Fibroblast of lung (primary cell): Measurements from ENCODE around the gene HOXB1. TPM values are rescaled to one million over a fixed set of nuclear protein-coding genes. Genes with fewer than 3 reads are reported as not detected.
A peak's percentile ranks its signal among the peaks of the same experiment; 100 is the strongest.

Experiments used
- DNase-seq, 2 donors: peaks; one replicate each; pipeline versions ENCODE4 v3.0.0 to v3.0.0-alpha.2; 2010; ENCODE audit warnings: low read depth in 2 of 2
- H2AFZ ChIP-seq: 2 replicates; pipeline ENCODE4 v1.5.1; 2012; ENCODE audit warnings: low read length, control low read depth, inconsistent platforms
- H3K27ac ChIP-seq: 2 replicates; pipeline ENCODE4 v1.5.1; 2011; ENCODE audit warnings: low read length, control low read depth; ENCODE audit not compliant: insufficient read depth
- H3K27me3 ChIP-seq: 2 replicates; pipeline ENCODE4 v1.5.1; 2011; ENCODE audit warnings: mild to moderate bottlenecking, low read length; ENCODE audit not compliant: control insufficient read depth, insufficient read depth
- H3K36me3 ChIP-seq: 2 replicates; pipeline ENCODE4 v1.5.1; 2011; ENCODE audit warnings: low read length; ENCODE audit not compliant: control insufficient read depth, insufficient read depth
- H3K4me1 ChIP-seq: 2 replicates; pipeline ENCODE4 v1.5.1; 2011; ENCODE audit warnings: low read length; ENCODE audit not compliant: control insufficient read depth, insufficient read depth; ENCODE audit errors: extremely low read depth
- H3K4me2 ChIP-seq: 2 replicates; pipeline ENCODE4 v1.5.1; 2011; ENCODE audit warnings: low read length, control low read depth; ENCODE audit not compliant: insufficient read depth; ENCODE audit errors: extremely low read depth
- H3K4me3 ChIP-seq, 4 experiments: fragments of 200-600 bp in 1 of 4; sonication (generic) in 1 of 4; replicated peaks in 1 of 4; 2 replicates each; pipeline ENCODE4 v1.5.1; 2011 to 2016; ENCODE audit warnings: low read length in 4 of 4, low read depth in 3 of 4, mild to moderate bottlenecking in 3 of 4, control low read depth in 2 of 4, inconsistent platforms in 1 of 4, mixed read lengths in 1 of 4; ENCODE audit not compliant: insufficient read depth in 1 of 4; ENCODE audit errors: control extremely low read depth in 1 of 4
- H3K79me2 ChIP-seq: 2 replicates; pipeline ENCODE4 v1.5.1; 2012; ENCODE audit warnings: mild to moderate bottlenecking, low read length, inconsistent platforms; ENCODE audit not compliant: control insufficient read depth, insufficient read depth
- H3K9ac ChIP-seq: 2 replicates; pipeline ENCODE4 v1.5.1; 2011; ENCODE audit warnings: mild to moderate bottlenecking, low read length, control low read depth; ENCODE audit not compliant: insufficient read depth
- H3K9me3 ChIP-seq: 2 replicates; pipeline ENCODE4 v1.5.1; 2012; ENCODE audit warnings: low read depth, low read length; ENCODE audit not compliant: control insufficient read depth, insufficient read depth
- H4K20me1 ChIP-seq: 2 replicates; pipeline ENCODE4 v1.5.1; 2011; ENCODE audit warnings: low read length; ENCODE audit not compliant: control insufficient read depth, insufficient read depth; ENCODE audit errors: extremely low read depth
- EZH2 ChIP-seq: IDR thresholded peaks from 2 replicates; pipeline ENCODE4 v1.5.1; 2012; ENCODE audit warnings: low read length, control low read depth, mild to moderate bottlenecking; ENCODE audit errors: missing control alignments
- polyA plus RNA-seq, 2 donors: library from polyadenylated mRNA; depleted of rRNA in 1 of 2; stranded (reverse) in 1 of 2; unstranded in 1 of 2; fragments of >200 nt; gene quantifications; 2 replicates each; pipeline ENCODE4 v1.2.1, GENCODE V29; 2011 to 2012; ENCODE audit warnings: missing spikeins in 1 of 2
- total RNA-seq: library from RNA; depleted of rRNA; stranded (reverse); fragments of >200 nt; gene quantifications from 2 replicates; pipeline ENCODE4 v1.2.1, GENCODE V29; 2014
- TF ChIP-seq, protein P1 (sequence below), 2 donors: IDR thresholded peaks in 1 of 2; conservative IDR thresholded peaks in 1 of 2; 1 replicate in 1 of 2; 2 replicates in 1 of 2; pipeline ENCODE4 v1.5.1; 2011 to 2012; ENCODE audit warnings: low read length in 2 of 2, control low read depth in 1 of 2, inconsistent platforms in 1 of 2, low read depth in 1 of 2, mild to moderate bottlenecking in 1 of 2

Gene HOXB1
- total and polyA plus RNA-seq, 2 donors (not counting 1 experiment from before 2014, with no cell fraction given) = not detected

GRCh38 chr17:48568499-48569239 is 37.9 kb upstream of the HOXB1 start:
- no peaks in the 10 kb centered on the region for H3K9me3 ChIP-seq
- peaks cover 39% of the 10 kb centered on the region for H3K4me1 ChIP-seq
- peak overlapping the region; percentile 98 for H3K27ac ChIP-seq
- peaks cover 10% of the 10 kb centered on the region for H3K36me3 ChIP-seq
- peak; percentile 67 to 93 for DNase-seq
- peak overlapping the region; percentile 47 to 98 (median 64) for H3K4me3 ChIP-seq
- no peak overlapping the region for H2AFZ ChIP-seq
- peak overlapping the region; percentile 13 for H3K9ac ChIP-seq
- H3K4me2 ChIP-seq = peak overlapping the region; percentile 90
- H3K27me3 ChIP-seq = no peaks in the 10 kb centered on the region
- H4K20me1 ChIP-seq = no peaks in the 10 kb centered on the region
- H3K79me2 ChIP-seq = peaks cover 99% of the 10 kb centered on the region
- no peak for TF ChIP-seq EZH2
- TF ChIP-seq, protein P1, sequence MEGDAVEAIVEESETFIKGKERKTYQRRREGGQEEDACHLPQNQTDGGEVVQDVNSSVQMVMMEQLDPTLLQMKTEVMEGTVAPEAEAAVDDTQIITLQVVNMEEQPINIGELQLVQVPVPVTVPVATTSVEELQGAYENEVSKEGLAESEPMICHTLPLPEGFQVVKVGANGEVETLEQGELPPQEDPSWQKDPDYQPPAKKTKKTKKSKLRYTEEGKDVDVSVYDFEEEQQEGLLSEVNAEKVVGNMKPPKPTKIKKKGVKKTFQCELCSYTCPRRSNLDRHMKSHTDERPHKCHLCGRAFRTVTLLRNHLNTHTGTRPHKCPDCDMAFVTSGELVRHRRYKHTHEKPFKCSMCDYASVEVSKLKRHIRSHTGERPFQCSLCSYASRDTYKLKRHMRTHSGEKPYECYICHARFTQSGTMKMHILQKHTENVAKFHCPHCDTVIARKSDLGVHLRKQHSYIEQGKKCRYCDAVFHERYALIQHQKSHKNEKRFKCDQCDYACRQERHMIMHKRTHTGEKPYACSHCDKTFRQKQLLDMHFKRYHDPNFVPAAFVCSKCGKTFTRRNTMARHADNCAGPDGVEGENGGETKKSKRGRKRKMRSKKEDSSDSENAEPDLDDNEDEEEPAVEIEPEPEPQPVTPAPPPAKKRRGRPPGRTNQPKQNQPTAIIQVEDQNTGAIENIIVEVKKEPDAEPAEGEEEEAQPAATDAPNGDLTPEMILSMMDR (conservative IDR thresholded peaks at IDR 0.05 in 1 of 2, IDR thresholded peaks at IDR 0.05 in 1 of 2; ENCODE audit: low read depth in 1 of 2, low read length in 2 of 2) = no peak

- H3K79me2 ChIP-seq = peaks cover 99% of the 10 kb centered on the region
- TF ChIP-seq EZH2 = no peak
- TF ChIP-seq, protein P1 (conservative IDR thresholded peaks at IDR 0.05 in 1 of 2, IDR thresholded peaks at IDR 0.05 in 1 of 2; ENCODE audit: low read depth in 1 of 2, low read length in 2 of 2) = no peak
- no peaks in the 10 kb centered on the region for H3K9me3 ChIP-seq
- no peak overlapping the region for H3K9ac ChIP-seq
- no peak overlapping the region for H2AFZ ChIP-seq
- peak overlapping the region; percentile 98 for H3K27ac ChIP-seq
- peak overlapping the region; percentile 28 to 98 (median 62) for H3K4me3 ChIP-seq
- H3K4me1 ChIP-seq = peaks cover 40% of the 10 kb centered on the region
- H4K20me1 ChIP-seq = no peaks in the 10 kb centered on the region
- no peak for DNase-seq
- H3K4me2 ChIP-seq = peak overlapping the region; percentile 90
- no peaks in the 10 kb centered on the region for H3K27me3 ChIP-seq
- H3K36me3 ChIP-seq = peaks cover 10% of the 10 kb centered on the region
Measured at GRCh38 chr17:48567646-48568354, 37.0 kb upstream of the HOXB1 start.

GRCh38 chr17:48567209-48567608 is 36.4 kb upstream of the HOXB1 start:
- Histone ChIP-seq H3K4me3 (peak overlapping the region in 3 of 4 experiments; percentile 28 to 98 (median 77)), H3K9ac (no peak overlapping the region), H2AFZ (no peak overlapping the region), H3K4me2 (peak overlapping the region; percentile 90), H4K20me1 (no peaks in the 10 kb centered on the region), H3K27me3 (no peaks in the 10 kb centered on the region), H3K9me3 (no peaks in the 10 kb centered on the region), H3K79me2 (peaks cover 99% of the 10 kb centered on the region), H3K27ac (peak overlapping the region; percentile 86), H3K4me1 (peaks cover 35% of the 10 kb centered on the region), H3K36me3 (peaks cover 10% of the 10 kb centered on the region)
- TF ChIP-seq EZH2 = no peak
- TF ChIP-seq, protein P1 (conservative IDR thresholded peaks at IDR 0.05 in 1 of 2, IDR thresholded peaks at IDR 0.05 in 1 of 2; ENCODE audit: low read depth in 1 of 2, low read length in 2 of 2) = no peak
- DNase-seq = peak; percentile 20 to 82
